ENCODE data around the gene ANKRD42.
"Not testable (repeated sequence)": the region's sequence is repeated elsewhere in the genome, so short reads cannot be mapped to it uniquely, and the experiment has no call there.

Gene ANKRD42

DNA sequence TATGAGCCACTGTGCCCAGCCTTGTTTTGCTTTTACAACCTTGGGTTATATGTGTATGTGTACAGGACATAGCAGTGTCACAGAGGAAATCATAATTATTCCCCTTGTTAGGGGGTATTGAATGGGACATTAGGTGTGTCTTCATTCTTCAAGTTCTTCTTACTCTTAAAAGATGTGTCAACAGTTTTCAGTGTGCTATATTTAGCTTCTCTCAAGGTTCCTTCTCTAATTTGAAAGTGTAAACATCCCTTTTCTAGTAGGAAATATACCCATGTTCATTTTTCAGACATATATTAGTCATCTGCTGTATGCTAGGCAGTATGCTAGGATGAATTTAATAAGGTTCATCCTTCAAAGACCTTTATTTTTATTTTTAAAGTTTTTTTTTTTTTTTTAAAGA is 19.5 kb upstream of the ANKRD42 start:
- no peak for DNase-seq

GRCh38 chr11:83175815-83176214 is 17.7 kb upstream of the ANKRD42 start:
- DNase-seq, result no peak

GRCh38 chr11:83181815-83182214 is 11.7 kb upstream of the ANKRD42 start:
- no peak for DNase-seq

DNA sequence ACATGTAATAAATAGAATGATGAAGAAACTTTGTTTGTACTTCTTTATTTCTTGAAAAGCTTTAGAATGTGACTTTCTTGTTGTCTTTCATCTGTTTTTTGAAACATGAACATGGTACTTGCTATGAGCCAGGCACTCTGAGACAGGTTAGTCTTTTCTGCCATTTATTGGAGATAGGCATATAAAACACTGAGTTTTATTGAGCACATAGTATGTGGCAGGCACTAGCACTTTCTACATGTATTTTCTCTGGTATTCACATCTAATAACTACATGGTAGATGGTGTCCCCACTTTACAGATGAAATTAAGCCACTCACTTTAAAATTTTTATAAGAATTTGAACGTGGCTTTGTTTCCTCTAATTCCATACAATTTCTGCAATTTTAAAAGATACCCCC is 7.7 kb upstream of the ANKRD42 start:
- DNase-seq, result no peak

- no peak for DNase-seq
These were observed 6.0 kb upstream of the ANKRD42 start for GRCh38 chr11:83187465-83187864.

DNA sequence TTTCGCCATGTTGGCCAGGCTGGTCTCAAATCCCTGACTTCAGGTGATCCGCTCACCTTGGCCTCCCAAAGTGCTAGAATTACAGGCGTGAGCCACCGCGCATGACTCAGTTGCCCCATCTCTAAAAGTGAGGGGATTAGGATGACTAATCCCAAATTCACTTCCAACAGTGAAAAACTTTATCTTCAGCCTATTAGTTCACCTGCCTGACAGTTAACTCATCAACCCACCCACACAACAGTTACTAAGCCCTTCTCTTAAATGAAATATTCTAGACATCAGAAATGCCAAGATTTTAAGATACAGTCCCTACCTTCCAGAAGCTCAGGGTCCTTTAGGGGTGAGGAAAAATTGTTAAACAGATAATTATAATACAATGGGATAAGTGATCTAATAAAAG is 2.0 kb upstream of the ANKRD42 start:
- no peak for DNase-seq

- DNase-seq, result no peak
These were observed 1.5 kb upstream of the ANKRD42 start for GRCh38 chr11:83191986-83192385.

DNA sequence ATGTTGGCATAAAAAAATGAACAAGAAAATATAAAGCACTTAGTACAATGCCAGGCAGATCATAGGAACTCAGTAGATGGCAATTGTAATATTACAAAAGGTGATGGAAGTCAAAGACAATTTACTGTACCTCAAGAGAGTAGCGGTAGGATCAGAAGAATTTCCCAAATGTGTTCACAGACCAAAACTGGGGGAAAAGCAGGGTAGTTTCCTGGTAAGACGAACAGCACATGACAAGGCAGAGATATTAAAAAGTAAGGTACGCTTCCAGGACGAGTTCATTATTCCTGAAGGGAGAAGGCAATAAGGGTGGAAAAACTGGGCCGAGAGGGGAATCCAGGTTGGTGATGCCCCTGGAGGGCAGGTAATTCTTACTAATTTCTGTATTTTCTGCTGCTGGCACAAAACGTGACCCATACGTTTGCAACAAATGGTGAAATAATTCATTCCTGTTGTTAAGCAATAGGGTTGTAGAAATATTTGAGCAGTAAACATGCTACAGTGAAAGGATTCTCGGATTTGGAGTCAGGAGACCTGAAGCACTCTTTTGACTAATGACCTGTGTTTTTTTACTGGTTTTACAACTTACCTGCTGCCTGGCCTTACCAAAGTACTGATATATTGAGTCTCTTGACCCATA is 786 bp upstream of the ANKRD42 start:
- DNase-seq, result no peak

GRCh38 chr11:83194281-83195142 is 1.0 kb downstream of the ANKRD42 start:
- DNase-seq, result peak; percentile 70

DNA sequence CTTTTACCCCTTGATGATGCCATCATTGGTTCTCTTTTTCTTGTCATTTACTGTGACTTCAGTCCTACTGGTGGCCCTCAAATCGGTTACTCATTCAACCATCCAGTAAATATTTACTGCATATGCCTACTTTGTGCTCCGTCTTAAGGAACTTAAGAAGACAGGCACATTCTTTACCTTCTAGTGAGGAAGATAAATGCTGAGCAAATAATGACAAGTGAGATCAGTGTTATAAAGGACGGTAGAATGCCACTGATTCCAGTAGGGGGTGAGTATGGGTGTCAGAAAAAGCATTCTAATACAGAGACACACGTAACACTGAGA is 1.6 kb downstream of the ANKRD42 start:
- no peak for DNase-seq

DNA sequence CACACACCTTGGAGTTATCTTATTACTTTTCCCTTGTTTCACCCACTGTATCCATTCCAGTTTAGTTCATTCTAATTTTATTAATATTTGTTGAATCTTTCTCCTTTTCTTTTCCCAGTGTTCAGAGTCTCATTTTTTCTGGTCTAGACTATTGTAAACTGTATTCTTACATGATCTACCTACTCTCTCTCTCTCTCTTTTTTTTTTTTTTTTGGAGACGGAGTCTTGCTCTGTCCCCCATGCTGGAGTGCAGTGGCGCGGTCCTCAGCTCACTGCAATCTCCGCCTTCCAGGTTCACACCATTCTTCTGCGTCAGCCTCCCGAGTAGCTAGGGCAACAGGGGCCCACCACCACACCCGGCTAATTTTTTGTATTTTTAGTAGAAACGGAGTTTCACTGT is 2.1 kb downstream of the ANKRD42 start:
- no peak for DNase-seq

- DNase-seq, result no peak
These were observed 6.5 kb downstream of the ANKRD42 start for GRCh38 chr11:83200035-83200434.

DNA sequence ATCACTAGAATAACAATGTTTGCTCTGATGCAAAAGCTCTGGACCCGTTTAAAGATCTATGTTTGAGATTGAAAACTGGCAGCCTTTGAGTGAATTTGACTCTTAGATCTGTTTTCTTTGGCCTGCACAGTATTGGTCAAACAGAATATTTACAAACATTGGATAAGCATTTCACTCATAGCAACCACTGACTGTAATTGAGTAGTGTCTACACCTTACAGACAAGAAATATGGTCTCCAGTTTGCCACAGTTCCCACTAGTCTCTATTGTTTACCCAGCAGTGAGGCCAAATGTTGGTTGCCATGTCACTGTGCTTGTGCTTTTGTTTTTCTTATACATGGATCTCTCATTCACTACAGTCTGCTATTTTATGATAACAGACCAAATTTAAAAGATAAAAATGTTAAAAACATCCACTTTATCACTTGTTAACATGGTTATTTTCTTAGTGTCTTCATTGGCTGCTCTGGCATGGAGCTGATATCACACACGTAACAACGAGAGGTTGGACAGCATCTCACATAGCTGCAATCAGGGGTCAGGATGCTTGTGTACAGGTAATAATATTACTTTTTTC is 12.2 kb downstream of the ANKRD42 start:
- no peak for DNase-seq

GRCh38 chr11:83206221-83206620 is 12.7 kb downstream of the ANKRD42 start:
- no peak for DNase-seq

DNA sequence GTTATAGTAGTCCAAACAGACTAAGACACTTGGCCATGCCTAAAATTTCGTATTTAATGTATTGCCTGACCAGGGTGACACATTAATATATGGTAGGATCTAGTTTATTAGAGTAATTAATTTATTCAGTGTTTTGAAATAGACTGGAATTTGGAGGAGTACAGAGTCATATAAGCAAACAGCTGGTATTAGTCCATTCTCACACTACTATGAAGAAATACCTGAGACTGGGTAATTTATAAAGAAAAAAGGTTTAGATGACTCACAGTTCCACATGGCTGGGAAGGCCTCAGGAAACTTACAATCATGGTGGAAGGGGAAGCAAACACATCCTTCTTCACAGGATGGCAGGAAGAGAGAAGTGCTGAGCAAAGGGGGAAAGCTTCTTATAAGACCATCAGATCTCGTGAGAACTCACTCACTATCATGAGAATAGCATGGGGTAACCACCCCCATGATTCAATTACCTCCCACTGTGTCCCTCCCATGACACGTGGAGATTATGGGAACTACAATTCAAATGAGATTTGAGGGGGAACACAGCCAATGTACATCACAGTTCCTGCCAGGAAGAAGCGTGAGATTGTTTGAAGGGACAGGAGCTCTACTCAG is 13.4 kb downstream of the ANKRD42 start:
- DNase-seq, result not testable (repeated sequence)

DNA sequence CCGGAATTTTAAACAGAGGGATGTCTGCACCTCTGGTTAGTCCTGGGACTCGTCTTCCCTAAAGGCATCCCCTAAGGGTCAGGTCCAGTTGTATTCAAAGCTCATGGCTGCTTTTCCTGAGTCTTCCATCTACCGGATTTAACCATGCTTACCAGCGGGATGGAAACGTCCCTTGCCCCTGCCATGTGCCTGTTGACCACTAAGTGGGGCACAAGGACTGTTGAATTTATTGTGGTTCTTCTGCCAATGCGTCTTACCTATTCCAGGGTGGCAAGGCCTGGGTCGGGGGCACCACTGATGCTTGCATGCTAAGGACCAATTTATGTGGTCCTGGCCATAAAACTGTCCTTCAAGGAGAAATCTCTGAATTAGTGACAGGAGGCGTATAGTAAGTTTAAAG is 25.6 kb downstream of the ANKRD42 start:
- no peak for DNase-seq

GRCh38 chr11:83220260-83220659 is 26.7 kb downstream of the ANKRD42 start:
- DNase-seq, result no peak

GRCh38 chr11:83221694-83222093 is 28.2 kb downstream of the ANKRD42 start:
- DNase-seq, result no peak

DNA sequence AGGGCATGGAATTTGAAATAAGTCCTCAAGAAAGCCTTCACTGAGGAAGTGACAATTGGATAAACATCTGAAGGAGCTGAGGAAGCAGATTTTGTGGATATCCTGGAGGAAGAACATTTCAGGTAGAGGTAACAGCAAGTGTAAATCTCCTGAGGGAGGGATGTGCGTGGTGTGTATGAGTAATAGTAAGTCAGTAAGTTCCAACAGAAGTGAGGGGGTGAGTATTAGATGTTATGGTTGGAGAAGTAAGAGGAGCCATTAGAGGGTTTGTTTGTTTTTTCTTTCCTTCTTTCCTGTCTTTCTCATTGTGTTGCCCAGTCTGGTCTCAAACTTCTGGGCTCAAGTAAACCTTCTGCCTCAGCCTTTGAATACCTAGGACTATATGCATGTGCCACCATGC is 29.0 kb downstream of the ANKRD42 start:
- no peak for DNase-seq

- no peak for DNase-seq
These were observed 29.9 kb downstream of the ANKRD42 start for GRCh38 chr11:83223457-83223856.

DNA sequence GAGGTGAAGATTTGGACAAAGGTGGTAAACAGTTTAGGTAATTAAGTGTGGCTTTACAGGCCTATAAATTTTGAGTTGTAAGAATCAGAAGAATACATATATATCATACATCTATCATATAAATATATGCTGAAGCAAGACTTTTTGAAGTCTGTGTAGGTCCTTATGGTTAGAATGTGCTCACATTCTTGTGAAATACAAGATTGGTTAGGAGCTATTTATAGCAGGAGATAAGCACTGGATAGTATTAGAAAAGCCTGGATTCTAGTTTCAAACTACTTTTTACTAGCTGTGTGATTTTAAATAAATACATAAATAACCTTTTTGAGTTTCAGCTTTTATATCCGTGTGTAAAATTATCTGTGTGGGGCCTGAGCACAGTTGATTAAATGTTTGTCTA is 42.3 kb downstream of the ANKRD42 start:
- DNase-seq, result no peak

GRCh38 chr11:83238111-83238510 is 44.6 kb downstream of the ANKRD42 start:
- DNase-seq, result no peak

DNA sequence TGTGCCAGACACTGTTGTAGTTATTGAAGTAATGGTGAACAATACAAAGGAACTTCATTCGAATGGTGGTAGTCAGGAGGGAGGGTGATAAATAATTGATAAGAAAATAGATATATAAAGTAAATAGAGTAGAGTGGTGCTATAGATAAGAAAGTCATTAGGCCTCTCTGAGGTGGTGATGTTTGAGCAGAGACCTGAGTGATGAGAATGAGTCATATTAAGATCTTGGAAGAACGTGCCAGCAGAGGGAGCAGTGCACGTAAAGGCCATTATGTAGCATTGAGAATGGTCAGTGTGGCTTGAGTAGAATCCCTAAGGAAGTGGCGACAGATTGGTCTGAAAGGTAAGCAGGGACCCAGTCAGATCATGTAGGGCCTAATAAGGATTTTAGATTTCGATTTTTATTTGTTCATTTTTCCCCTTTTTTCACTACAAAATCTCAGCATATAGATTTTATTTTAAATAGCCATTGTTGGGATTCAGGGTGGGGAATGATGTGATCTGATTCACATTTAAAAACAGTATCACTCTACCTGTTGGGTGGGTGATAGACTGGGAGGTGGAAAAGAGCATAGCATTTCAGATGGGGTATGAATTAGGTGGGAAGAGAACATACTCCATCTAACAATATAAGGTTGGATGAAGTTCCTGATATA is 47.9 kb downstream of the ANKRD42 start:
- DNase-seq, result peak; percentile 75

Measured in fibroblast of upper back skin (primary cell).